Left lobe of liver (tissue), 2 donors: ENCODE measurements around the gene SPOCK1. TPM values are rescaled to one million over a fixed set of nuclear protein-coding genes. Genes with fewer than 3 reads are reported as not detected.

Experiments
- ATAC-seq: fragments of 200-7000 bp; cut with Tn5 transposase; one replicate; pipeline ENCODE4 v1.9.1; 2020; ENCODE audit warnings: mild to moderate bottlenecking, moderate library complexity
- DNase-seq: peaks from one replicate; pipeline ENCODE4 v3.0.0-alpha.2; 2020; ENCODE audit warnings: low spot score
- total RNA-seq: library from RNA; stranded (reverse); gene quantifications from one replicate; pipeline ENCODE4 v1.2.1, GENCODE V29; 2021
- donor health status: DM: no; HTN: no; CAD: no; lungs with moderate emphysema.
- donor health status: DM: no; HTN: yes; CAD: no.

The SPOCK1 gene
- total RNA-seq, 1 donor from 2014 or later = 0.40 TPM

DNA sequence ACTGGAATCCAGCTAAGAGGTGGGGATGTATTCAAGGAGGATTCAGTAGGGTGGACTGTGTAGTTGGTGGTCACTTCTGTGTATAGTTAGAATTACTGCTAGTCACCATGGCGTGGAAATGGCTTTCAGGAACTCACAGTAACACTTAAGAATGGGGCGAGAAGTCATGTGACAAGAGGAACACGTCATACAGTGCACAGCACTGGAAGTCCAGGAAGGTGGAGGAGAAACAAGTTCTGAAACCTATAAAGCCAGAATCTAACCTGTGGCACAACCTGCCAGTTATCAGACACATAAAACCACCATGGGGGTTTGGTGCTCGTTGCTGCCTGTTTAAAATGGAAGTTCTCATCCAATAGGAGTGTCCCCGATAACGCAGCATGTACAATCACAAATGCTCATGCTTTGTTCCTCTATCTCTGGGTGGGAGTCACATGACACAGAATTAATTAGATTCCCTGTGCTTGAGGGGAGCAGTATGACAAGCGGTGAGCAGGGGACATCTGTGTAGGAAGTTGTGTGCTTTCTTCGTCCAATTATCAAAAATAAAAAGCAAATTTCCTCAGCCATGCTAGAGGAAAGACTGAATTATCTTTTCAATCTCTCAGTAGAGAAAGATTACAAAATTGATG is 193.0 kb downstream of the SPOCK1 start:
- DNase-seq = no peak
- ATAC-seq = no peak

GRCh38 chr5:137304226-137304874 is 194.8 kb downstream of the SPOCK1 start:
- ATAC-seq (peak; percentile 95), DNase-seq (peak; percentile 48)

- no peak for DNase-seq
- no peak for ATAC-seq
Observed at GRCh38 chr5:137303509-137303908, 195.6 kb downstream of the SPOCK1 start.

DNA sequence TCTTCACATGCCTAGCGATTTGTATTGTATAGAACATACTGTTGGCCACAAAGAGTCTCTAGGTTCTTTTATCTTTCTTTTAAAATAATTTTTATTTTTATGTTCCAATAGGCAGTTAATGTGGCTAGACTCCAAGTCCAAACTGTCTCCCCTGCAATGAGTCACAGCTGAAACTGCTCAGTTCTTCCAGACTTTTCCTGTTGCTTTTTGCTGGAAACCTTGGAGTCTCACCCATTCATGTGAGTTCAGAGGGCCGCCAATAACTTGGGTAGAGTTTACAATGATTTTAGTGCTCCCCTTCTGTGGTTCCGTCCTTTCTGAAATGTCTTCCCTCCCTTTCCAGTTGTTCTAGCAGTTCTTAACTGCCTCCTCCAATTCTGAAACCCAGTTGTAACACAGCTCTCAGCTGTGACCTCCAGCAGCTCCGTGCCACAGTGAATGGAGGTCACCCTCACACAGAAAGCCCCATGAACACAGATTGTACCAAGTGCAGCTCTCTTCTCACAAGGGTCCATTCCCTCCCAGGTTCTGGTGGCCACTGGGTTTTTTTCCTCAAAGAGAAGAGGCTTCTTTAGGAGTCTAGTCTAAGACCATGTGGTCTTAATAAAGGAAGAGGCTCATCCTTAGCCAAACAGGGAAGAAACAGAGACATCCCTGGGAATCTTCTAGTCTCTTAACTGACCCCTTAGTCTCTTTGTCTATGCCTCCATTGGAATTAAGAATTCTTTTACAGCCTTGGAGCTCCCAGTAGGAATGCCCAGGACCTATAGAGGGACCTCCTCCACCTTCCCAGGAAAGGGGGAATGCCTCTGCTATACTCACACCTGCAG is 198.5 kb downstream of the SPOCK1 start:
- ATAC-seq (no peak), DNase-seq (no peak)

DNA sequence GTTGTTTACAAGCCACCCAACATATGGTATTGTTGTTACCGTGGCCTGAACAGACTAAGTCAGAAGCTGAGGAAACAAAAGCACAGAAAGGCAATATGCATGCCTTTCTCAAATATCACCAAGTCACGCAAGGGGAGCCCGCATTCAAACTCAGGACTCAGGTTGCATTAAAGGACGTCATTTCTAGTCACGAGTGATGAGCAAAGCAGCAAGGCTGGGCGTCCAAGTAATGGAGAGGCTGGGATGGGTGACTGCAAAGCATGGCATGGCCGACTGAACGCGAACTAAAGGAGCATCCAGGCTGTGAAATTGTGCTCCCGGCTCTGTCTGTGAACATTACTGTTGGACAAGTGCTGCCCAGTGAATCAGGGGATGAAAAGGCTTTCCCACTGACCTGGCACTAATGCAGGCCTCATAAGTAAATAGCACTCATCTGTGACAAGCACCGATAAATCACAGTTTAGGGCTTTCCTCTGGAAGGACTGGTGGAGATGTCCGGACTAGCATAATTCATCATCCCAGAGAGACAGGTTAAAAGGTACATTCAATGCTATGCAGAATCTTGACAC is 202.8 kb downstream of the SPOCK1 start:
- DNase-seq (no peak), ATAC-seq (no peak)

DNA sequence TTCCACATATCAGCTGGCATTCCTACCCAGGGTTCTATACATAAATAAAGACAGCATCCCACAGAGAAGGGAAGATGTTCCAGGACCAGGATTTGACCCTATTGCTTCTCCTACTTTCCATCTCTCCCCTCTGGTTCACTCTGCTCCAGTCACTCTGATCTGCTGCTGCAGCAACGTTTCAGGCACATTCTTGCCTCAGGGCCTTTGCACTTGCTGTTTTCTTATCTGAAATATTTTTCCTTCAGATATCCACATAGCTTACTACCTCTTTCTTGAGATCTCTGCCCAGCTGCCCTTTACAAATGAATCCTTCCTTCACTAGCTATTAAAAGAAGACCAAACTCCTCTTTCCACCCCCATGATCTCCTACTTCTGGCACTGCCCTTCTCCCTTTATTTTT is 204.5 kb downstream of the SPOCK1 start:
- ATAC-seq (no peak), DNase-seq (no peak)

DNA sequence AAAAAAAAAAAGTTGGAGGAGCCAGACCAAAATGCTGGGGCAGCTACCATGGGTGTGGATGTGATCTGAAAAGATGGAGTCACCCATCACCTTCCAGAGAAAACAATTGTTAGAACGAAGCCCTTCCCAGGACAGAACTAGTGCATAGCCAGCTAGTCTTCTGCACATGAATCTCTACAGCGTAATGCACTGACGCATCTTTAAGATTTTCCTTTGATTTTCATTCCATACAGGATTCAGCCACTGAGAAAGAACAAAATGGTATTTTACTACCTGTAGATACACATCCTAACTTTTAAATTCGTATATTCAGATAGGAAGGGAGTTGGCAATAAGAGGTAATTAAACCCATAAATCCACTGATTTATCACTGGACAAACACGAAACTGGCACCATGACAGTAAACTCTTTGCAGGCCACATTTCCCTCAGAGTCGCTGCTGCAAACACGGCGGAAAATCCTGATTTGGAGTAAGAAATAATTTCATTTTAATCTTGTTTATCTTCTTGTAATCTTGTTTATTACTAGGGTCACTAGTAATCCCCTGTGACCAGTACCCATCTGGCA is 206.6 kb downstream of the SPOCK1 start:
- ATAC-seq (no peak), DNase-seq (no peak)

DNA sequence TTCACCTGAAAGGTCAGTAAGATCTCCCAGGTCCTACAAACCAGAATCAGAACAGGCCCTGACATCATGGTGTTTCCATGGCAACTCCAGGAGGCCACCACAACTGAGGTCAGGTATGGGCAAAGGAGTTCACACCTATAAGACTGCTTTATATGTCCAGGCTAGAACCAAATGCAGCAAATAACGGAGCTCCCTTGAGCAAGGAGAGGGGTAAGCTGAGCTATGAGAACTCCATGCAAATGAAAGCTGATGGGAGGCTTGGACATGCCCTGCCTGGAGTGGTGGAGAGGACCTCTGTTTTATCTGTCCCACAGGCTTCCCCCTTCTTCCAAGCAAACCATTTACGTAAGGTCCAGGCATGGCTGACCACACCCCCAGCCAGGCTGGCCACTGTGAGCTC is 207.7 kb downstream of the SPOCK1 start:
- no peak for DNase-seq
- no peak for ATAC-seq

DNA sequence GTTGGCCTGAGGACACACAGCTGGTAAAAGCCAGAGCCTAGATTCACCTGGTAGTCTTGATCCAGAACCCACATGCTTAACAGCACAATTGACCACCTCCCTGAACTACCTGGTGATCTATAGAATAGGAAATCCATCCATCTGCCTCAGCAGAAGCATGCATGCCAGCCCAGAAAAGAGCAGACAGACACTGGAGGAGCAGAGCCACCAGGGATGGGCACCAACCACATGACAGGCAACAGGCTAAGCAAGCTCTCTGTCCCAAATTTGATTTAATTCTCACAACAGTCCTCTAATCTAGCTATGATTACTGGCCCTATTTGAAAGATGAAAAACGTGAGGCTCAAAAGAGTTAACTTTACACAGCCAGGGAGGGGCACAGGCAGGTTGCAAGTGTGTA is 208.1 kb downstream of the SPOCK1 start:
- no peak for DNase-seq
- ATAC-seq = no peak

DNA sequence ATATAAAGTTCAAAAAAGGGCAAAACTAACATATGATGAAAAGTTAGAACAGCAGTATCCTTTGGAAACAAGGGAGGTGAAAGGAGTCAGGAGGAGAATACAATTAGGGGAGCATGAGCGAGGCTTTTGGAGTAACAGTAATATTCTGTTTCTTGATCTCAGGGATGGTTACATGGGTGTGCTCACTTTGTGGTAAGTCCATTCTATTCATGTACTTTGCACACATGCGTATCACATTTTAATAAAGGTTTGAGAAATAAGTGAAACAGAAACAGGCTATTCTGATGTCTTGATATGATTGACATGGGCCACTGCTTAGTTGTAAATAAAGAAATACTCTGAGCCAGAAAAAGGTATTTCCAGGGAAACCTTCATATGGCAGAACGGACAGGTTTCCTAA is 208.8 kb downstream of the SPOCK1 start:
- ATAC-seq (no peak), DNase-seq (no peak)

DNA sequence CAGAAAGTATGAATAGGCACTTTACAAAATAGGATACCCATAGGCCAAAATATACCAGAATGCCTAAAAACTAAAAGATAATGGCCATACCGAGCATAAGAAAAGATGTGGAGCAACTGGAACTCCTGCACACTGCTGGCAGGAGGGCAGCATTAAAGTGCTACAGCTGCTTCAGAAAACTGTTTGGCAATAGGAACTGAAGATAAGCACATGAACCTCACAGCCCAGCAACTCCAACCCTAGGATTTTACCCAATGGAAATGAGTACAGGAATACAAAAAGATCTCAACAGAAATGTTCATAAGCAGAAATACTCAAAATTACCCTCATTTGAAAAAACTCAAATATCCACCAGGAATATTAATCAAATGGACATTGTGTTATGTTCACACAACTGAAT is 209.3 kb downstream of the SPOCK1 start:
- no peak for ATAC-seq

GRCh38 chr5:137287569-137287968 is 211.6 kb downstream of the SPOCK1 start:
- DNase-seq (no peak), ATAC-seq (no peak)

More for the DNA sequence above, 209.3 kb downstream of the SPOCK1 start:
- no peak for DNase-seq

GRCh38 chr5:137286025-137286610 is 213.0 kb downstream of the SPOCK1 start:
- no peak for DNase-seq

GRCh38 chr5:137283801-137284200 is 215.3 kb downstream of the SPOCK1 start:
- DNase-seq = no peak
- ATAC-seq = no peak

More at GRCh38 chr5:137286025-137286610, 213.0 kb downstream of the SPOCK1 start:
- no peak for ATAC-seq

GRCh38 chr5:137282216-137282615 is 216.9 kb downstream of the SPOCK1 start:
- no peak for DNase-seq
- ATAC-seq = no peak

GRCh38 chr5:137281201-137281600 is 217.9 kb downstream of the SPOCK1 start:
- DNase-seq (no peak), ATAC-seq (no peak)

GRCh38 chr5:137280656-137281055 is 218.5 kb downstream of the SPOCK1 start:
- DNase-seq (no peak), ATAC-seq (no peak)

DNA sequence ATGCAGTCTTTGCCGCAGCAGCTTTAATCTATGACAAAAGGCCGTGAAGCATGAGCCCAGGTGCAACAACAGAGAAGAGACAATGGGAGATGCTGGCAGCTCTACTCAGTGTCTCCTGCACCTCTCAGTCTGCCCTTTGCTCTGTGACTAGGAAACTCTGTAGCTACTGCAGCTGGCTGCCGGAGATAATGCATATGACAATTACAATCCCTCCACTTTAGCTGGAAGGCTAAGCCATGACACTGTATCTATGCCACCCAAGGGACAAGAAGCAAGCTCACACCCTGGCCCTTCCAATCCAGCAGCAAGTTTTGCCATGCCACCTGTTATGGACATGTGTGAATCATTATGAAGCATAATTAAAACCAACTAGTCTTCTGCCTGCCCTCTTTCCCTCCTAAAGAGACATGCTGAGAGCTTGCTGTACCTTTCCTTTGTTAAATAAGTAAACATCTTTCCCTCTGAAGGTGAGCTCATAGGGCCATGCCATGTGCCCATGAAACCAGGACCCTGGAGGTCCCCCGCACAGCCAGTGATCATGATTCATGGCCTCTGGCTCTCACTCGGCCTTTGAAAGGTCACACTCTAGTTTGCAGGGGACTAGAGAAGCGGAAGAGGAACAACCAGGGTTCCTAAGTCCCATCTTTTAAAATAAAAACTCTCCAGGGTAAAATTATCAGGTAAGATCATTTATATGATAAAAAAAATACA is 219.4 kb downstream of the SPOCK1 start:
- ATAC-seq (no peak), DNase-seq (no peak)

DNA sequence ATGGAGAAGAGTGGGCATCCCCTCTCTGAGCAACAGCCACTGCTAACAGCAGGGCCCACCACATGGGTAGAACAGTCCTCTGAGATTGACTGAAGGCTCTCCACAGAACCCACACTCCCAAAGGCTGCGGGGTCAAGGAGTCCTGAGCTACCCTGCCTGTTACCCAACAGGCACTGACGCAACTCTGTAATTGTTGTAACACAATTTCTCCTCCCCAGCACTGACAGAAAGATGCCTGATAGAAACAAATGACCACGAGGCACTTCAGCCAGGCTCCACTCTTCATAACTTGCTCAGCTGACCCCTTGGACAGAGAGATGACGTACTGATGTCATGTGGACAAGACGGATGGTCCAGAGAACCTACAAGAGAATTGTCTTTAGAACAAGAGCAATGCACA is 220.7 kb downstream of the SPOCK1 start:
- ATAC-seq (no peak), DNase-seq (no peak)

DNA sequence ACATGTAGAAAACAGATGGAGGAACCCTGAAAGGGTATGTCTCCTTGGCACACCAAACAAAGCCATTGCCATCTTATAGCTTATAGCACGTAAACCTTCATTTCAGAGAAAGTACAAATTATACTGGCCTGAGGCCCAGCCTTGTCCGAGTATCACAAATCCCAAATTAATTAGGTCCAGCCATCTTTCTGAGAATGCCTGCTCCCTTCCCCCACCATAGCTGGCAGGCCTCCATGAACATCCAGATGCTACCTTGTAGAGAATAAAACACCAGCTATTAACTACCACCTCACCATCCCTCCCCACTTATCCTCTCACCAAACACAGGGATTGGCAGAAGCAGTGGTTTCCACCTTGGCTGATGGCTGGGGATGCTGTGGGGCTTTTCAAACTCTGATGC is 224.0 kb downstream of the SPOCK1 start:
- ATAC-seq (no peak), DNase-seq (no peak)
